Activated CD8-positive, alpha-beta memory T cell treated with anti-CD3 and anti-CD28 coated beads for 36 hours (primary cell): Measurements from ENCODE around the gene C2orf92. TPM values are rescaled to one million over a fixed set of nuclear protein-coding genes. Genes with fewer than 3 reads are reported as not detected.

ENCODE experiments used
- CTCF ChIA-PET: fragments of 350-600 bp; sonication (Branson Sonifier 250); formaldehyde crosslinking; loops from one replicate; lab custom pipeline; 2021; ENCODE audit warnings: antibody characterized with exemption; lab: Charles Lee
- POLR2A ChIA-PET: fragments of 350-600 bp; sonication (Branson Sonifier 250); formaldehyde crosslinking; loops from one replicate; lab custom pipeline; 2021; ENCODE audit warnings: antibody characterized with exemption; lab: Charles Lee
- total RNA-seq, 2 experiments: library from RNA; stranded (reverse); gene quantifications; one replicate each; pipeline ENCODE4 v1.2.3, GENCODE V29; 2021

C2orf92 gene
- total RNA-seq, 2 experiments from 2014 or later, result 6.7 to 6.8 TPM

DNA sequence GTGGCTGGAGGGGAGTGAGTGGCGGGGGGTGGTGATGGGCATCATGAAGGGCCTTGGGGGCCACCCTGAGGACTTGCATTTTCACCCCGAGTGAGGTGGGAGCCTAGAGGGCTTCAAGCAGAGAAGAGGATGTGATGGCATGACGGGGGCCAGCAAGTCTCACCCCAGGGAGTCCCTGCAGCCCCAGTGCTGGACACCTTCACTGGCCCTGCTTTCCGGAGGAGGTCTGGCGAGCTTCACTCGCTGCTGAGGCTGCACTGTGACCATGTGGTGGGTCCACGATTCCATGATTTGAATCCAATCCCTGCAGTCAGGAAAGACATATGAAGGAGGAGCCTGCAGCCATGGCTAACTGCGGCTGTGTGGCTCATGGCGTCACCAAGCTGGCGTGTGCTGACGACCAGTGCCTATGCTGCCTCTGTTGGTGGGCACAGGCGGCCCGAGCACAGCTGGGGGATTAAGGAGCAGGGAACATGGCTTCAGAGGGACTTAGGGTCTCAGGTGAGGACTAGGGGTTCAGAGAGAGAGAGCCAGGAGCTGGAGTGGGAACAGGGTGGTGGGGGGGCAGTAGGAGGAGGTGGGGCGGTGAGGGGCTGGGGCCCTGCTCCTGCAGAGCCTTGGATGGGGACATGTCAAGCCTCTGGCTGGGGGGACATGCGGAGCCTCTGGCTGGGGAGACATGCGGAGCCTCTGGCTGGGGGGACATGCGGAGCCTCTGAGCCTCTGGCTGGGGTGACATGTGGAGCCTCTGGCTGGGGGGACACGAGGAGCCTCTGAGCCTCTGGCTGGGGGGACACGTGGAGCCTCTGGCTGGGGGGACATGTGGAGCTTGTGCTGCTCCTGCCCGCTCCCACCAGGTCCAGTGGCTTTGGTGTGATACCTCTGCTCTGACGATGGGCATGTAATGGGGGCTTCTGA lies 47.4 kb downstream of the C2orf92 start:
- POLR2A ChIA-PET, result interaction anchor here (1.0 to 3.2 kb wide), 3 partner anchors 25 to 54 kb away, joined by 3 to 16 read pairs (median 3); no protein-coding TSS in a partner anchor
- CTCF ChIA-PET, result interaction anchor here (0.7 to 1.5 kb wide), 4 partner anchors 12 to 126 kb away, joined by 3 to 8 read pairs (median 4); no protein-coding TSS in a partner anchor

GRCh38 chr2:97717613-97717995 lies 48.1 kb downstream of the C2orf92 start:
- ChIA-PET POLR2A (interaction anchor here (0.7 to 3.2 kb wide), 4 partner anchors 14 to 31 kb away, joined by 3 to 16 read pairs (median 3); no protein-coding TSS in a partner anchor), CTCF (interaction anchor here (0.7 to 1.5 kb wide), 7 partner anchors 9 to 955 kb away, joined by 3 to 8 read pairs (median 3); no protein-coding TSS in a partner anchor)

DNA sequence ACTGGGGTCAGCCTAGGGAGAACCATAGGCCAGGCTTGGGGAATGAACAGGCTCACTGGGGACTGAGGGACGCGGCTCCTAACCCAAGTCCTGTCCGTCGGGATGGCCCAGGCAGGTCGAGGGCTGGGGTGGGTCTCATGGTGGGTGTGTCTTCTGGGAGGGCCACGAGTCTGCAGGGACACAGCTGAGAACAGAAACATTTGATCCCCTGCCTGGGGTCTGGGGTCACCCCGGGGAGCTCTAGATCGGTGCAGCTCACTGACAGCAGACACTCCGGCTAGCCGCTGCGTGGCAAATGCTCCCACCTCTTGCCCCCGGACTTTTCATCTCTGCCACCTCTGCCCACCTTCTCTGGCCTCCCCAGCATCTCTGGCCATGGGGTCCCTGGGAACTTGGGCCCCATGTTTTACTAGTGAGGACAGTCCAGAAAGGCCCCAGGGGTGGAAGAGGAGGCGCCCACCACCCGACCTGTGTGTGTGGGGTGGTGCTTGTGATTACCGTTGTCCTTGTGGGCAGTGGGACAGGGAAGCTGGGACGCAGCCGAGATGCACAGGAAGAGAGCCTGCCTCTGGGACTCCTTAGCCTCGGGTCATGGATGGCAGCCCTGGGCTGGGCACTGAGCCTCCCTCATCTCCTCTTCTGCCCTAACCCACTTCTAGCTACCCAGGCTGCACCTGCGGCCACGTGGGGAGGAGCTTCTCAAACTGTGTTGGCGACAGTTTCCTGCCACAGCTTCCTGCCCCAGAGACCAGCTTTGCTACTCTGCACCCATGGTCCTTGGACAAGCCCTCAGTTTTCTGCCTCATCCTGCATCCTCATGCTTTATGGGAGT lies 48.8 kb downstream of the C2orf92 start:
- ChIA-PET CTCF (interaction anchor here (0.7 to 1.5 kb wide), 10 partner anchors 9 to 955 kb away, joined by 3 to 8 read pairs (median 4); partner anchors contain the start of gene ANKRD36B), POLR2A (interaction anchor here (0.6 to 3.2 kb wide), 5 partner anchors 11 to 1088 kb away, joined by 3 to 16 read pairs (median 4); no protein-coding TSS in a partner anchor)

GRCh38 chr2:97718942-97719341 lies 49.4 kb downstream of the C2orf92 start:
- ChIA-PET POLR2A (interaction anchor here (0.6 to 3.2 kb wide), 3 partner anchors 23 to 1088 kb away, joined by 3 to 16 read pairs (median 4); no protein-coding TSS in a partner anchor), CTCF (interaction anchor here (0.8 to 1.5 kb wide), 5 partner anchors 10 to 129 kb away, joined by 3 to 7 read pairs (median 4); partner anchors contain the start of gene ANKRD36B)

GRCh38 chr2:97719362-97720155 lies 50.0 kb downstream of the C2orf92 start:
- CTCF ChIA-PET, result interaction anchor here (1.3 to 1.5 kb wide), 4 partner anchors 11 to 129 kb away, joined by 4 to 7 read pairs (median 4); partner anchors contain the start of gene ANKRD36B
- POLR2A ChIA-PET, result interaction anchor here (0.6 to 3.2 kb wide), 2 partner anchors 22 to 1087 kb away, joined by 4 to 16 read pairs; no protein-coding TSS in a partner anchor

DNA sequence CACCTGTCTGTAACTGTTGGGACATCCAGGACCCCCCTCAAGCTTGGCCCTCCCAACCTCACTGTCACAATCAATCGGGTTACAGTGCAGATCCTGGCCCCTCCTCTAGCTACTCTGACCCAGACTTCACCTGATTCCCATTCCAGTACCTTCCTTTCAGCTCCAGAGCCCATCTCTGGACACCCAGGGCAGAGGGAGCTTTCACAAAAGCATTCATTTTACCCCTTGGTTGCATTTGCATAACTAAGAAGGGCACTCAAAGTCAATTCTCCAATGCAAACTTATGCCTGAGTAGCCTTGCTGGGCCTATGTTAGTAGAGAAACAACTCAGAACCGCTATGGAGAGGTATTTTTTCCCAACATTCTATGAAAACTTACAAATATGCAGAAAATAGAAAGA lies 51.2 kb downstream of the C2orf92 start:
- POLR2A ChIA-PET, result no interaction called here
- CTCF ChIA-PET, result interaction anchor here (0.9 kb wide), 2 partner anchors 21 kb away, joined by 3 to 4 read pairs; no protein-coding TSS in a partner anchor

DNA sequence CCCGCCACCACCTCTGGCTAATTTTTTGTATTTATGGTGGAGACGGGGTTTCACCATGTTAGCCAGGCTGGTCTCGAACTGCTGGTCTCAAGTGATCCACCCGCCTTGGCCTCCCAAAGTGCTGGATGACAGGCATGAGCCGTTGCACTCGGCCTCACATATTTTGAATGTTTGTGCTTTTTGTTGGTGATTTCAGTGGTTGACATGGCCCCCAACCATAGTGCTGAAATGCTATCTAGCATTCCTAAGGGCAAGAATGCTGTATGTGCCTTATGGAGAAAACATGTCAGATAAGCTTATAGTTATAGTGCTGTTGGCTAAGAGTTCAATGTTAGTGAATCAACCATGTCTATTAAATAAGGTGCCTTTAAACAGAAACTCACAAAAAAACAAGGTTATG lies 52.7 kb downstream of the C2orf92 start:
- POLR2A ChIA-PET, result interaction anchor here (0.7 kb wide), 1 partner anchor 8 kb away, joined by 3 read pairs; no protein-coding TSS in a partner anchor

DNA sequence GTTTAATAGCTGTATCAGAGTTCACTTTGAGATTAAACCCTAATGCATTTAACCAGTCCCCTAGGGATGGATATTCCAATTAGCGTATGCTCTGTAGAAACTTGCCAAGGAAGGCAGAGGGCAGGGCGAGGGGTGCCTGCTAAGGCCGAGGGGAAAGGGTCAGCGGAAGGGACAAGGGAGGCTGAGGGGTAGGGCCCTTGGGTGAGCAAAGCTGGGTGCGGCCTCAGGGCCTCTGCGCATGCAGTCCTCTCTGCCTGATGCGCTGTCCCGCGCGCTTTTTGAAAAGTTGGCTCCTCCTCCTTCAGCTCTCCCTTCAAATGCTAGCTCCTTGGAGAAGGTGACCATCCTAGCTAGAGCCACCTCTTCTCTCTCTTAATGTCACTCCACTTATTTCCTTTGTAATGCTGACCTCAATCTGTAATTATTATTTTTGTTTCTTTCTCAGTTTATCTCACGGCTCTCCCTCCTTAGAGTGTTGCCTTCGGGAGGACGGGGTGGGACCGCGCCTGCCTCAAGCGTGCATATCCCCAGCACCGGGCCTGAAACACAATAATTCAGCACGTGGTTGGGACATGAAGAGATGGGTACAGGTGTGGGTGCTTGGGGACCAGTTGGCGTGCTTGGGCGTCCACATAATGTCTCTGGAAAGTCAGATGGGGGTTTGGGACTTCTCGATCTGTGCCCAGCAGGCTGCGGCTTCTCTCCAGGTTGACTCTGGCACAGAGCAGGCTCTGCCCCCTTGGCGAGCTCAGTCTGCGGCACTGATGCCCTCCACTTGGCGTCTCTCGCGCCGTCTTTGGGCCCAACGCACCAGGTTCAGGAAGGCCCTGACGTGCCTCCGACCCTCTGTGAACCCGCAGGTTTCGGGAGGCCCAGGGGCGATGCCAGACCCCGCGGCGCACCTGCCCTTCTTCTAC lies 53.9 kb downstream of the C2orf92 start:
- POLR2A ChIA-PET, result no interaction called here
- CTCF ChIA-PET, result interaction anchor here (1.0 to 4.9 kb wide), 2 partner anchors 9 to 18 kb away, joined by 4 to 16 read pairs; no protein-coding TSS in a partner anchor

More for the DNA sequence above, 52.7 kb downstream of the C2orf92 start:
- CTCF ChIA-PET, result interaction anchor here (1.5 kb wide), 1 partner anchor 10 kb away, joined by 6 read pairs; the partner anchor contains the start of gene ZAP70

DNA sequence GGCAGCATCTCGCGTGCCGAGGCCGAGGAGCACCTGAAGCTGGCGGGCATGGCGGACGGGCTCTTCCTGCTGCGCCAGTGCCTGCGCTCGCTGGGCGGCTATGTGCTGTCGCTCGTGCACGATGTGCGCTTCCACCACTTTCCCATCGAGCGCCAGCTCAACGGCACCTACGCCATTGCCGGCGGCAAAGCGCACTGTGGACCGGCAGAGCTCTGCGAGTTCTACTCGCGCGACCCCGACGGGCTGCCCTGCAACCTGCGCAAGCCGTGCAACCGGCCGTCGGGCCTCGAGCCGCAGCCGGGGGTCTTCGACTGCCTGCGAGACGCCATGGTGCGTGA lies 54.5 kb downstream of the C2orf92 start:
- ChIA-PET CTCF (interaction anchor here (1.0 to 4.9 kb wide), 2 partner anchors 10 to 17 kb away, joined by 4 to 16 read pairs; no protein-coding TSS in a partner anchor), POLR2A (no interaction called here)

- POLR2A ChIA-PET, result no interaction called here
- CTCF ChIA-PET, result interaction anchor here (1.0 to 4.9 kb wide), 2 partner anchors 10 to 17 kb away, joined by 4 to 16 read pairs; no protein-coding TSS in a partner anchor
Observed at GRCh38 chr2:97724501-97724900, 55.0 kb downstream of the C2orf92 start.

DNA sequence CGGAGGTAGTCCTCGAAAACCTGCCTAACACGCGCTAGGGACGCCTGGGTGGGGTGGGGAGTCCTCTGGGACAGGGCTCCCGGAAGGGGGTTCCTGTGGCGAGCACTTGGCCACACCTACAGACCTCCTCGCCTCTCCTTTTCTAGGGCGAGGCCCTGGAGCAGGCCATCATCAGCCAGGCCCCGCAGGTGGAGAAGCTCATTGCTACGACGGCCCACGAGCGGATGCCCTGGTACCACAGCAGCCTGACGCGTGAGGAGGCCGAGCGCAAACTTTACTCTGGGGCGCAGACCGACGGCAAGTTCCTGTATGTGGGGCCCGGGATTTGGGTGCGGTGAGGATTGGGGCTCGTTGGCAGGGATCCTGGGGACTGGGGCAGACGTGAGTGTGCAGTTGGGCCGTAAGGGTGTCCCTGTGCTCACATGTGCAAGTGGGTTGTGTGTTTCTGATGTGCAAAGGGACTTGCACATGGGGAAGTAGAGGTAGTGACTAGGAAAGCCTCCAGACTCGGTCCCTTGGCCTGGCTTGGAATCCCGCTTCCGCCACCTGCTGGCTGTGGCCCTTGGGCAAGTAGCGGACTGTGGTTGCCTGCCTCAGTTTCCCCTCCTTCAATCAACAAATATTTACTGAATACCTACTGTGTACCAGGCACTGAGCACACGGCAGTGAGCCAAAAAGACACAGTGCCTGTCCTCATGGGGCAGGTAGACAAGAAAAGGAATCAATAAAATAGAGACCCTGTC lies 55.6 kb downstream of the C2orf92 start:
- CTCF ChIA-PET, result interaction anchor here (1.0 to 4.9 kb wide), 4 partner anchors 11 to 25 kb away, joined by 3 to 16 read pairs (median 5); no protein-coding TSS in a partner anchor
- POLR2A ChIA-PET, result no interaction called here

DNA sequence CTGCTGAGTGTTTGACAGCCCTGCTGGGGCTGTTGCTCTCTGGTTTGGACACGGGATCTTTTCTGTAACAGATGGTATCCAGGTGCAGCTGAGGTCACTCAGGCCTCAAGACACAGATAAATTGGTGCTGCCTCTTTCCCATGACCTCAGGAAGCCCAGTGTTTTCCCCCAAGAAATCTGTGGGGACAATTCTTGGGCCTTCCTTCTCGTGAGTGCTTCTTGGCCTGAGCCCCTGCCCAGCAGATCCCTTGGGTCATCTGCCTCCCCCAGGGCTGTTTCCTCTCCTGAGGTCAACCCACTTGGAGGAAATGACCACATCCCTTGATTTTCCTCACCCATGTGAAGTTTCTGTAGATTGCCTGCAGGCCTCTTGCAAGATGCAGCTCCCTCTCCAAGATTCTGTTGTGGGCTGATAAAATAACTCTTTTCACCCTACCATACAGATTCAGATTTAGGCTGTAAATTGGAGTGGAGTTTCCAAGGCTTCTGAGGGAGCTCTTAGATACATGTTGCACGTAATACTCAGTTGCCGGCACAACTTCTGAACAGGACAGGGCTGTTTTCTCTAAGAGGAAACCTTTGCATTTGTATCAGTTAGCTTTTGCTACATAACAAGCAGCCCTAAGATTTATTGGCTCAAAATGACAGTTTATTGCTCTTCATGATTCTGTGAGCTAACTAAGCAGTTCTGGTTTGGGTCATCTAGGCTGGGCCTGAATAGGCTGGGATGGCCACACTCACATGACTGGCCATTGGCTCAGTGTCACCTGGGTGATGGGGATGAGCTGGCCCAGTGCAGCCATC lies 57.0 kb downstream of the C2orf92 start:
- ChIA-PET POLR2A (interaction anchor here (1.8 kb wide), 1 partner anchor 16 kb away, joined by 4 read pairs; no protein-coding TSS in a partner anchor), CTCF (interaction anchor here (1.0 to 4.9 kb wide), 4 partner anchors 8 to 26 kb away, joined by 3 to 16 read pairs (median 4); no protein-coding TSS in a partner anchor)

DNA sequence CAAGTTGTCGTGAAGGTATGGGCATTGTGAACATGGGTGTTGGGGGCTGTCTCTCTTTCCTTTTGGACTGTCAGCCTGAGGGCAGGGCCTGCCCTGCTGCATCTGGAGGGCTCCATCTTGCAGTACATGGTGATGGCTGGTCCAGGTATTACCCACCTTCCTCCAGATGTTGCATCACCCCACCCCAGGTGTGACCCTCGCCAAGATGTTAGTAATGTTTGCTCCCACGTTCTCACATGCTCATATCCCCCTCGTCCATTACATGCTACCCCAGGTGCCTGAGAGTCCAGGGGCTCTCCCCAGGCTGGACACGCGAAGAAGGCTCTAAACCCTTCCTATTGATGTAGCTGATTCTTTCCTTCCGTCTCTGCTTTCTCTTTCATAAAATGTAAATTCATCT lies 57.8 kb downstream of the C2orf92 start:
- CTCF ChIA-PET, result interaction anchor here (1.0 to 4.9 kb wide), 3 partner anchors 9 to 27 kb away, joined by 3 to 16 read pairs (median 6); no protein-coding TSS in a partner anchor
- POLR2A ChIA-PET, result interaction anchor here (1.8 kb wide), 1 partner anchor 15 kb away, joined by 4 read pairs; no protein-coding TSS in a partner anchor

DNA sequence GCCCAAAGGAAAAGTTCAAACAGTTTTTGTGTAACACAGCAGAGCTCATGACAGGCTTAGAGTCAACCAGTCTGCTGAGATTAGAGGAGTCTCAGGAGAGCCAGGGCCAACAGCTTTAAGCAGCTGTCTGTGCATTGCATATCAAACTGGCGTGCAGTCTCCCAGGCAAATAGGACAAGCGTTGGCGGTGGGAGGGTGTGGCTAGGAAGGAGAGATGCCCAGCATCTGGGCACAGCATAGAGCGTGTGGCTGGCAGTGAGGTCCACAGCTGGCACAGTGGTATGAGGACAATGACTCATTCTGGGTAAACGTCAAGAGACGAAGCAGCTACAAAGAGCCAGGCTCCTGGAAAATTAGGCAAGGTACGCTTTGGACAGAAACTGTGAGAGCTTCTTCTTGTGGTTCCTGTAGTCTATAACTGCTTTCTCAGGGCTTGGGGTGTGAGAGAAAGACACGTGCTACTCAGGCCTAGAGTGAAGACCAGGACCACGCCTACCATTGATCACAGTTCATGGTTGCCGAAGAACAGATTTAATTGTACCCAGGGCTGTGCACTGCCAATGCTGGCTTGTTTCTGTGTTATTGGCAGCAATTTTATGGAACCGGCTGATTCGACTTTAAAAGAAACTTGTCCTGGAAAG lies 58.7 kb downstream of the C2orf92 start:
- ChIA-PET POLR2A (interaction anchor here (1.5 kb wide), 1 partner anchor 14 kb away, joined by 4 read pairs; no protein-coding TSS in a partner anchor), CTCF (interaction anchor here (1.6 to 2.6 kb wide), 2 partner anchors 16 to 28 kb away, joined by 4 to 6 read pairs; no protein-coding TSS in a partner anchor)
